T1000 (cell line): Measurements from ENCODE around the gene COPS7A.

Source experiments
- DNase-seq: peaks from one replicate; lab custom pipeline; 2025; ENCODE audit warnings: mixed read lengths; lab: John Stamatoyannopoulos, UW

COPS7A gene

DNA sequence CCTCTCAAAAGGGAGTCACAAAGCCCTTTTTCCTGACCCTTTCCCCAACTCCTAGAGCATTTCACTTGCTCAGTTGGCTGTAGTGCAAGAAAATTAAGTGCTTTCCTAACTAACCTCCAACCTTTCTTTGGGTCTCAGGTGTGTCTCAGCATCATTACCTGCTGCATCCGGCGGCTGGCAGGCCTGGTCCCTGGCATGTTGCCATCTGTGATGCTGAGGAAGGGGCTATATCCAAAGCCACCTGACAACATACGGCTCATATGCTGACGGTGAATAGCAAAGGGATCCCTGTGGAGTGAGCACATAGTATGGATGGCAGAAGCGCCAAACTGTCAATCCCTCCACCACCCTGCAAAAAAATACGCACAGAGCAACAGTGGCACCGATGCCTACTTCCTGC, 27.9 kb downstream of the COPS7A start:
- DNase-seq: no peak

DNA sequence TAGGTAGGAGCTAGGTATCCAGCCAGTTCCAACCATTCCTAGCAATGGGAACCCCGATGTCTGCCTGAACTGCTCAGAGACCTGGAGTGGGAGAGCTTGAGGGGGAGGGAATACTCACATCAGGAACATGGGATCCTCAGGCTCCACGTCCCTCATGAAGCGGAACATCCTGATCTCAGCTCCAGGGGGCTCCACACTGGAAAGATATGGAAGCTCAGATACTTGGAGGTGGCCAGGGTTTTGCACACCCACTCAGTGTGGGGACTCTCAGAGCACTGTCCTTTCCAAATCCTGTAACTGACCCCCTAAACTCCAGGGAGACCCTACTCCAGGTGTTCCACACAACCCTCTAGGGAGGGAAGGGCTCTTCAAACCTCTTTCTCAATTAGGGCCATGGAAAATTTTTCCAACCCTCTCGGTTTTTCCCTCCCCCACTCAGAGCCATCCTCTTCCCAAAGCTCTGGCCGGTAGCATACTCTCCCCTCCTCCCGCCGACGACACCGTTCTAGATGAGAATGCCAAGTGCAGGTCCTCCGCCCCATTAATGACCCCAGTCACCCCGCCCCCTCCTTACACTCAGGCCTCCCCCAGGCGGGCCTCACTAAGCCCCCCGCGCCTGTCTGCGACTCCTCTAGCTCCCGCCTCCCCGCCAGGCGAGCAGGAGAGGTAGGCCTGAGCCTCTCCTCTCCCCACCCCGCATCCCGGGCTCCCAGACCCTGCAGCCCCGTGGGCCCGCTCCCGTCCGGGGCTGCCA, 28.5 kb downstream of the COPS7A start:
- peak; percentile 3 for DNase-seq

DNA sequence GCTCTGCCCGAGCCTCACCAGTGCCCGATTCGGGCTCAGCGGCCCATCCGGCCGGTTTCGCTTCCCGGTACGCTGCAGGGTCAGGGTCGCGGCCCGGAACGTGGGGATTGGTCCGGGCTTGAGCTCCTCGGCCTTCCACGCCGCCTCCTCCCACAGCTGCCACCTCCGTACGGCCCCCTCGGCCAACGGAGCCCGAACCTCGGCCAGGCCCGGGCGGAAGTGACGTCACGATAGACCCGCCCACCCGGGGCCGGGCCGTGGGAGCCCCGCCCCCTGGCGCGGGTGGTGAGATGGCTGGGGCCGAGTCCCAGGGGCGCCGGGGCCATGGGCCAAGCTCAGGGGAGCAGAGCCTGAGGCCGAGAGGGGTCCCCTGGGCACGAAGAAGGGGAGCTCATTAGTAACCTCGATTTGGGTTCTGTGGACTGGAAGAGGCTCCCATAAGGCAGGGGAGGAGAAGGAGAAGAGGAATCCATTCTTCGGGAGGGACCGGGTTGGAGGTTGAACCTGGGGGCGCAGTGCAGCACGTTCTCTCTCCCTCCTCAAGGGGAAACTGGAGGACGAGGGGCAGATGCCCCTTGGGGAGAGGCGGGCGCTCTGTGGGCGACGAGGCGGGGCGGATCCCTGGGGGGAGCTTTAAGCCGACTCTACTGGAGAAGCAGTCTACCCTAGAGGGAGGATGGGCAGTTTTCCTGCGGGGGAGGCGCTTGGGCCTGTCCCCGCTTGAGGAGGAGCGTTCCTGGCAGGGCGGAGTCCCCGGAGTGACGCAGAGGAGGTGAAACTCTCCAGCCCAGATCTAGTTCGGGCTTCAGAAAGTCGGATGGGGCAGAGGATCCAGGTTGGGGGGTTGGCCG, 29.3 kb downstream of the COPS7A start, which contains the start of gene MLF2:
TSS of gene MLF2 (minus strand) at position 221 of the 851 bp plus-strand sequence. CDS start 807 bp downstream, outside the sequence.
- peak; percentile 93 for DNase-seq

DNA sequence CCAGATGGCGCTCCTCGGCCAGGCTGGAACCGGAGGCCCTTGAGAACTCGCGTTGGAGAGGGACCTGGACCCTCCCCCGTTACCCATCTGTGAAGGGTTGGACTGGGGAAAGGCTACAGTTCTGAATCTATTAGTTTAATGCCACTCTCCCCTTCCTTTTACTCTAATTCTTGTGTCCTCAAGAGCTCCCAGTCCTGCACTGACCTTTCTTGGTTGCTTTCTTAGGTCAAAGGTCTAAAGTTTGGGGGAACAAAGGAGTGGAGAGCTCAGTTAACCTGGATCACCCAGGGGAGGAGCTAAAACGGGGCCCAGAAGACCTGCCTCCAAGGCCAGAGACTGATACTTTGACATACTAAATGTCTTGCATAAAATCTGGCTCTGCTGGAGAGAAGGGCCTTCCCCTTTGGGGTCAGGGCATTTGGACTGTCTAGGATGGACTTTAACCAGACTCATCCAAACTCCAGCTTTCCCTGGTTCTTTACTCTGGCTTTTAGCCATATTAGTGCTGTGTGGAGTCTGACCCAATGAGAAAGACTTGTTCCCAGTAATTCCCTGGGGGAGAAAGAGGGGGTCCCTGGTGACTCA, 30.0 kb downstream of the COPS7A start:
- no peak for DNase-seq

DNA sequence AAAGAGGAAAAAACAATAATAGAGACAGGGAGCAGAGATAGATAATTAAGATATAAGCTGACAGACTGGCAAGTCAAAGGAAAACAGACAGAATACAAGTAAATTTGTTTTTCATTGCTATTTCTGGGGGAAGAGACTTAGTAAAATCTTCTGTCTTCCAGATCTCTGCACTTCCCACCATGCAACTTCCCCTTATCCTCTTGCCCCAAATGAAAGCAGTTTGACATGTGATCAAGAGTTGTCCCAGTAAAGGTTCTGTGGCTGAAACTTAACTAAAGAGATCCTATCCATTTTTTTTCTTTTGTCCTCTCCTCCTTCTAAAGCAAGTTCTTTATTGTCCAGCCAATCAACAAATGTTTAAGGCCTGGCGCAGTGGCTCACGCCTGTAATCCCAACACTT, 30.6 kb downstream of the COPS7A start:
- no peak for DNase-seq

DNA sequence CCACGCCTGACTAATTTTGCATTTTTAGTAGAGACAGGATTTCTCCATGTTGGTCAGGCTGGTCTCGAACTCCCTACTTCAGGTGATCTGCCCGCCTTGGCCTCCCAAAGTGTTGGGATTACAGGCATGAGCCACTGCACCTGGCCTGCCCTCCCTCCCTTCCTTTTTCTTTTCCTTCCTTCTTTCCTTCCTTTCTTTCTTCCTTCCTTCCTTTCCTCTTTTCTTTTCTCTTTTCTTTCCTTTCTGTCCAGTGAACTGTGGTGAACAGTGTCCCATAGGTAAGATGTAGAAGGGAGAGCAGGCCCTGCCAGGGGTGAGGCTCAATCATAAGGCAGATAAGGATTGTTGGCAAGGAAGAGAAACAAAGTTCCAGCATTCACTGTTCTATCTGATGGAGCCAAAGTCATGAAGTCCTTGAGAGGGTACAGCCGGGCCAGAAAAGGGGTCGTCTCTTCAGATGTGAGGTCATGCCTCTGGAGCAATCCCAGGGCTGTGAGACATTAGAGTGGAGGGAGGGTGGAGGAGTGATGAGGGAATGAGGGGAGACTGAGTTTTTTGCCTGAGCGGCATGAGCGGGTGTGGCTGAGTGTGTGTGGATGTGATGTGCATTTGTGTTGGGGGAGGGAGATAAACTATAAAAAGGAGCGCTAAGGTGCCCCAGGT, 33.3 kb downstream of the COPS7A start:
- no peak for DNase-seq

DNA sequence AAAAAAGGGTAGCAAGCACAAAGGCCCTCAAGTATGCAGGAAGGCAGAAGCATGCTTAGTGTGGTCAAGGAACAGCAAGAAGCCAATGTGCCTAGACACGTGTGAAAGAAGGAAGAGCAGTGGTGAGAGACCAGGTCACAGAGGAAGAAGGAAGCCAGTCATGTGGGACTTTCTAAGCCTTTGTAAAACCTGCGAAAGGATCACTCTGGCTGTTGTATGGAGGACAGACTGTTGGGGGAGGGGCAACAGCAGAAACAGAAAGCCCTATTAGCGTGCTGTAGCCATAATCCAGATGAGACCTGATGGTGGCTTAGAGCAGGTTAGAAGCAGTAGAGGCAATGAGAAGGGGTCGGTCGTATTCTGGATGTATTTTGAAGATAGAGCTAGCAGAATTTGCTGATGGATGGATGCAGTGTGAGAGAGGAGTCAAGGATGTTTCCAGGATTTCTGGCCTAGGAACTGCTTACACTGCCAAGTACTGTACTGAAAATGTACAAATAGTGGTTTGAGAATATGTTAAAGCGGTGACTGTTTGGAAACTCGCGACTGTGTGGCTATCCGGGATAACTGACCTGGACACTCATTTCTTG, 34.8 kb downstream of the COPS7A start:
- no peak for DNase-seq

DNA sequence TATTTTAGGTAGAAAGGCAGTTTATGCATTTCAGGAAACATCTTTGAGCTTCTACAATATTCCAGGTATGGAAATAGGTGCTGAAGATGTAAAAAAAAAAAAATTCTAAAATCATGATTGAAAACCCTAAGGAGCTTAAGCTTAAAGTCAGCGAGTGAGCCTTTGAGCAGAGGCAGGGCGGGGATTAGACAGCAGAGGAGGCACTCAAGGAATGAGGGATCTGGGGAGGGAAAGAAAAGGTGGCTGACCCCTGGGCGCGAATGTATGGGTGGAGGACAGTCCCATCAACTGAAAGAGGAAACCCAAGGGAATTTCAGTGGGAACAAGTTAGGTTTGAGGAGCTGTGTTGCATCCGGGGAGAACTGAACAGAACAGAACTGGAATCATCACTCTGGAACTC, 35.9 kb downstream of the COPS7A start:
- no peak for DNase-seq

DNA sequence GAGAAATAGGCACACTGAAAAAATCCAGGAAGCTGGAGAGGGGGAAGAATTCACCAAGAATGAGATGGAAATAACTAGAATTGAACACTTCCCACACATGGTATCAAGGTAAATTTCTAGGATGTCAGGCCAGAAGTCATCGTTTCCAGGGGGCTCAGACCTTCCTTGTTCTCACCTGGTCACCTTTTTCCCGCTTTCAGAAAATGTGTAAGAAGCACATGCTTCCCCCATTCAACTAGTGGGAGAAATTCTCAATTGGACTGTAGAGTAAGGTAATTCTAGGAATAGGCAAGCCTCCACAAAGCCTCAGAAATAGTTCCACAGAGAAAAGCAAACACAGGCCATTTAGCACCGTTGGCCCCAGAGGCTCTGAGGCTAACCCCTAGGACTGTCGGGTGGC, 39.5 kb downstream of the COPS7A start:
- DNase-seq: no peak

DNA sequence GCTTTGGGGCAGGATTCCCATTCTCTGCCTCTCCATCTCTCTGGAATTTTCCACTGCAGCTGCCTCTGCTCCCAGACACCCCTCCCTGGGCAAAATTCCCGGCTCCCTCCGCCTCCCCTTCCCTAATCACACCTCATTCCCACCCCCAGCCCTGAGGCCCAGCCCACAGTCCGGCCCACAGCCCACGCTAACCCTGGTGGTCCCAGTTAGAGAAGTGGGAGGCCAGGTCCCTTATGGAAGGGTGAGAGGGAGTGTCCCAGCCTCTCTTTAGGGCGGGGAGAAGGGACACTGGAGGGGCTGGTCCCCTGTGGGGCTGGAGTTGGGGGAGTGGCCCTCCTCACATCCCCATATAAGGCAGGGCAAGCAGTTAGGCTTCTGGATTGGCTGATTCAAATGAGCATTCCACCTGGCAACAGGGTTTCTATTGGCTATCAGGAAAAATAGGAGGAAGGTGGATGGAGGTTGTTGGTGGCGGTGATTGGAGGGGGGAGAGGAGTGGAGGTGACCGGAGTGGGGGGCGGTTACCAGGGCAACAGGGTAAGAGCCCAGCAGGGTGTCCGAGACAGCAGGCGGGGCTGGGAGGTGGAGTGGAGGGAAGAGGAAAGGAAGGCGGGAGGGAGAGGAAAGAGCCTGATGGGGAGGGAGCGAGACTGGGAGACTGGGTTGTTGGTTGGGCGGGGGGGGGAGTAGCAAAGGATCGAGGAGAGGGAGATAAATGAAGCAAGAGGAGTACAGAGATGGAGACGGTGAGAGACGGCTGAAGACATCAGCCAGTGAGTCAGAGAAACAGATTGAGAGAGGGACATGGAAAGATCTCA, 40.4 kb downstream of the COPS7A start:
- DNase-seq: peak; percentile 91

DNA sequence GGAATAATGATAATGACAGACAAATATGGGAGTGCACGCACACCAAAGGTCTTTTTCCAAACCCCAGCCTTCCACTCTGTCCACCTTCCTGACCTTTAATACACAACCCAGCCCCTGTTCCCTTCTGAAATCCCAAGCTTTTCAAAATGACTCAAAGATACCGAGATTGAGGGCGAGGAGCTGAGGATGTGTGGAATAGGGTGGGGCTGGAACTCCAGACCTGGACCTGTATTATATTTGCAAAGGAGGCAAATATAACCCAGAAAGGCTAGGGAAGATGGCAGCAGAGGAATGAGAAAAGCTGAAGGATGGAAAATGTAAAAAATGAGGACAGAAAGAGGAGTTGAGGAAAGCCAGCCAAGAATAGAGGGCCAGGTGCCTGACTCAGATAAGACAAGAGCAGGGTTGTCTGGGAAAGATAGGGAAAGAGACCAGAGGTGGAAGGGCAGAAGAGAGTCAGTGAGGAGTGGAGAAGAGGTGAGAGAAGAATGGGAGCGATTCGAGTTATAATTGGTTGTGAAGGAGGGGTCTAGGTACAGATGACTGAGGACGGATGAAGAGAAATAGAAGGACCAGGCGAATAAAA, 41.3 kb downstream of the COPS7A start:
- no peak for DNase-seq

DNA sequence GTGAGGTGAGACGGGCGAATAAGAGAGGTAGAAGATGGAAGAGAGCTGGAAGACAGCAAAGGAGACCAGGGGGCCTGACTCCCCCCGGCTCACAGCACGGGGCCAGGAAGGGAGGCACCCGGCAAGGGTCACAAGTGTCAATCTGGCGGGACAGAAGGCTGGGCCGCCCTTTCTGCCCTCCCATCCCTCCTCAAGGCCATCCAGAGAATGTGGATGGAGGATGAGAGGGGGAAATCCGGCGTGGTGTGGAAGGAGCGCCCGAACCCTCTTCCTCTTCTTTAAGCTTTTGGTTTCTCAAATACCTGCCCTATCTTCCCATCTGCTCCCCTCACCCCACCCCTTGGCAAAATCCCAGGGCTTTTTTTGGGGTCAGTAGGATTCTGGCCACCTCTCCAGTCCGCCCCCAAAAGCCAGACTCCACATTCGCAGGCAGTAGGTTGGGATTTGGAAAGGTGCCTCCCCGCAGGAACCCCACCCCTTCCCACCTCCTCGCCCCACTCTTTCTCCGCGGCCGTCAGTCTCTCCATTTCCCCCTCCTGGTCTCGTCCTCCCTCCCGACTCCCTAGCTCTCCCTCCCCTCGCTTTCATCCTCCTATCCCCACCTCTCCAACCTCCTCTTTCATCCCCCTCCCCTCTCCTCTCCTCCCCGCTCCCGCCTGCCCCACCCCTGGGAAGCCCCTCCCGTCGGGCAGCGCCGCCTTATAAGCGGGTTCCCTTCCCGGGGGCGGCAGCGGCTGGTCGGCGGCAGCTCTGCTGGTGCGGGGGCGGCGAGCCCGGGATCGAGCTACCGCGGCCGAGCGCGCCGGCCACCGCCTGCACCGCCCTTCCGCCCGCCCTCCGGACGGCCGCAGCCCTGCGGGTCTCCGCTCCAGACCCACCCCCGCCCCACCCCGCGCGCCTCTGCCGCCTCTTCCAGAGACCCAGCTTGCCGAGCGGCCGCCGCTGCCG, 42.1 kb downstream of the COPS7A start, which contains the start of gene PTMS:
TSS of gene PTMS (plus strand) at position 730 of the 948 bp plus-strand sequence. CDS start 343 bp downstream, outside the sequence.
- peak; percentile 59 for DNase-seq

DNA sequence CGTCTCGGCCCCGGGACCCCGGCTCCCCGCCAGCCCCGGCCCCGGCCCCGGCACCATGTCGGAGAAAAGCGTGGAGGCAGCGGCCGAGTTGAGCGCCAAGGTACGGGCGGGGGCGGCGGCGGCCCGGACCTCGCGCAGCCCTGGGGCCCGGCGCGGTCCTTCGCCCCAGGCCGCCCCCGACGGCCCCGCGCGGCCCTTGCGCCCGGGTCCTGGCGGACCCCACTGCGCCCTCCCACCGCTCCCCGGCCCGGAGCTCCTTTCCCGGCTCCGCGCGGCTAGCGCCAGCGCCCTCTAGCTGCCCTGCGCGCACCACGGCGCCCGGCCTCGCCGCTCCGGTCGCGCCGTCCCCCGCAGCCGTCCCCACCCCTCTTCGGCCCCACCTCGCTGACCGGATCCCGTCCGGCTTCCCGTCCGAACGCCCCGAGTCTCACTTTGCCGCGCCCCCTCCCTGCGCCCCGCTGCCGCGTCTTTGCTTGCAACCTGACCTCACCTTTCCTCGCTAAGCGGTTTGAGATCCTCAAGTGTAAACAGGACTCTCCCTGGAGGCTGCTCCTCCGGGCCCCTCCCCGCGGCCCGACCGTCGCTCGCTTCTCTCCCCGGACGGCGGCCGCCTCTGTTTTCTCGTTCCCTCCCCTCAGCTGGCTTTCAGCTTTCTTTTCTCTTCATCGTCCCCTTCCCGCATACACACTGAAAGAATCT, 43.0 kb downstream of the COPS7A start:
- DNase-seq: peak; percentile 18

DNA sequence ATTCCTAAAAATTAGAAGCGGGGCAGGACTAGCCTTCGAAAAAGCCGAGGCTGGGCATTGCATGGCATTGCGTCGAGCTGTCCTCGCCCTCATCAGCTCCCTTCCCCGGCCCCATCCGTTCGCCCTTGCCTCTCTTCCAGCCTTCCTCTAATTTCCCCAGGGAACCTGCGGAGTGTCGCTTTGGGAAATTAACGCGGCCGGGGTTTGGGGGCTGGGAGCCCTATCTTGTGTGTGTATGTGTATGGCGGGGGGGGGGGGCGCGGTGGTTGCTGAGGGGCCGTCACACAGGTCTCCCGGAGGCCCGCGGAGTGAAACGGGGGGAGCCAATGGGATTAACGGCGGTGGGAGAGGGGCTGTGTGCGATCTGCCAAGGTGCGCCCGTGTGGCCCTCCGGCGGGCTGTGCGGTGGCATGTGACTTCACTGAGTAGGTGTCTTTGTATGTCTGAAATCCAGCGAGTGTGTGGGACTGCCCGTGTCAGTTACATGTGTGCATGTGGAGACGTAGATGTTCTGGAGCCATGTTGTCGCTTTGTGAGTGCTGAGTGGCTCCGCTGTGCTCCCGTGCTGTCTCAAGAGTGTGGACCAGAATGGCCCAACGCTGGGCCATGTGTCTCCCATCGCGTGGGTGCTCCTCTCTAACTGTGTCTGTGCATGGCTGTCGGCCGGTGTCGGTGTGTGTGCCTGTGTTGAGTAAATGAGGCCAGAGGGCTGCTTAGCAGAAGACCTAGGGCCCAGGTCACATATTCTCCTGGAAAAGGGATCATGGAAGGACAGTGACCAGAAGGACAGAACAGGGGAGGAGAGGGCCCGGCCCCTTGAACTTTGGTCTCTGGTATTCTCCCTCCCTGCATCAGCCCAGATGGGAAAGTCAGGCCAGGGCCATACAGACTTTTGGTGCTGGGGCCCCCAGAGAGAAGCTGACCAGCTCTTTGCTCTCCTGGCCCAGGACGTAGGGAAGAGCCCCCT, 43.8 kb downstream of the COPS7A start:
- DNase-seq: no peak

DNA sequence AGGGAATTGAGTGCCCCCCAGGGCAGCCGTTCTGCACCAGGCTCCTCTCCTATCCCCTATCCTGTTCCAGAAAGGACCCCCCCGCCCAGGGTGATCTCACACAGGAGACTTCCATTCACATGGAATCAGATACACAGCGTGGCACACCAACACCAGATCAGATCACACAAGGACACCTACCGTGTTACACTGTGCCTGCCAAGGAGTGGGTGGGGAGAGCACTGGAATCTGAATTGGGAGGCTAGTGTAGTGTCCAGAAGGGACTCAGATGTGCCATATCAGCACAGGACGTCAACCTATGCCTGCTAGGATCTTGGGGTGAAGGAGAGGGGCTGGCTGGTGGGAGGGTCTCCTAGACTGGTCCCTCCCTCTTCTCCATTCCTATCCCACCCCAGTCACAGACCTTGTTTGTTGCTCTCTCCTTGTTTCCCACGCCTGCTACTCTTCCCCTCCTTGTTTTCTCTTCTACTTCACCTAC, 44.6 kb downstream of the COPS7A start:
- no peak for DNase-seq

DNA sequence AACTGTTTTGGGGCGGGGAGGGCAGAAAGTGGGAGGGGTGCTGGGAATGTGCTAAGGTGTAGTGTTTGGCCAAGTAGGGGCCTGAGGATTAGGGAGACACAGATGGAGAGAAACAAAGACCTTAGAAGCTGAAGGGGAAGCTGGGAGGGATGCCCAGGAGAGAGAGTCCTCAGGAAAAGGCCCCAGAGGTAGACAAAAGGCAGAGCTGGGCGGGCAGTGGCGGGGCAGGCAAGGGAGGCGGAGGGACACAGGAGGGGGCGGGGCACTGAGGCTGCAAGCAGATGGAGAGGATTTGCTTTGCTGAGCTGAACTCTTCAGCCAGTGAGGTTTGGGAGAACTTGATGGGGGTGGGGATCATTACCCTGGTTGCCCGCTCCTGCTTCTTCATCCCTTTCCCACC, 45.1 kb downstream of the COPS7A start:
- DNase-seq: no peak

DNA sequence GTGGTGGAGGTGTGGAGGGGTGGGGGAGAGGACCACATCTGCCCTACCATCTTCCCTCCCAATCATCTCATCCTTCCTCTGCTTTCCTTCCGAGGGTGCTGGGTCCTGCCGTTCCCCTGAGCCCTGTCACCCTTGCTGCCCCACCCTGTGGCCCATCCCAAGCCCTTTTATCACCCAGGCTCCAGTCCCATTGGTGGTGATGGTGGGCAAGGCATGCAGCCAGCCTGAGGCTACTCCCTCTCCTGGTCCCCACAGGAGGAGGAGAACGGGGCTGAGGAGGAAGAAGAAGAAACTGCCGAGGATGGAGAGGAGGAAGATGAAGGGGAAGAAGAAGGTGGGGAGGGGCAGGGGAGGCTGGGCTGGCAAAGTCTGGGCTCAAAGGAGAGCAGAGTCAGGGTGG, 45.8 kb downstream of the COPS7A start:
- DNase-seq: no peak
